Measurements from ENCODE around the gene PCCA.

Gene PCCA

GRCh38 chr13:100124265-100124664 is 35.4 kb downstream of the PCCA start:
- Histone ChIP-seq H3K18ac (ENCODE audit: low read depth in 1 of 2, low read length in 2 of 2) (no peak overlapping the region), H3K79me1 (replicated peaks; ENCODE audit: low read length, poor library complexity, severe bottlenecking) (peaks cover 19% of the 10 kb centered on the region), H2BK15ac (ENCODE audit: low read depth, poor library complexity, severe bottlenecking) (no peak overlapping the region), H4K91ac (ENCODE audit: low read length) (no peak overlapping the region), H3K23ac (ENCODE audit: low read length in 2 of 2) (no peak overlapping the region), H3K4me1 (ENCODE audit: control insufficient read depth, insufficient read depth, low read depth, low read length) (peaks cover 2% of the 10 kb centered on the region), H3K27ac (ENCODE audit: low read length, poor library complexity, severe bottlenecking) (no peak overlapping the region), H3K4me3 (ENCODE audit: insufficient read depth in 1 of 2, low read depth in 1 of 2, low read length in 2 of 2) (no peak overlapping the region), H3K4ac (ENCODE audit: low read depth in 1 of 2, low read length in 2 of 2) (no peak overlapping the region), H2BK5ac (ENCODE audit: low read depth, low read length, poor library complexity, severe bottlenecking) (no peak overlapping the region), H4K8ac (ENCODE audit: low read length) (no peak overlapping the region), H2AK5ac (ENCODE audit: low read length, severe bottlenecking) (peak overlapping the region; percentile 39), H2BK120ac (ENCODE audit: low read depth, low read length) (no peak overlapping the region), H2AFZ (ENCODE audit: low read depth, low read length) (no peak overlapping the region), H2BK12ac (ENCODE audit: low read length in 2 of 2) (no peak overlapping the region), H3K14ac (ENCODE audit: low read length in 2 of 2) (no peak overlapping the region), H3K27me3 (ENCODE audit: control insufficient read depth in 1 of 2, insufficient read depth in 1 of 2, low read length in 2 of 2) (no peaks in the 10 kb centered on the region), H3K4me2 (ENCODE audit: low read length, poor library complexity, severe bottlenecking) (no peak overlapping the region), H3K36me3 (ENCODE audit: control insufficient read depth in 1 of 2, insufficient read depth in 2 of 2, low read depth in 1 of 2, low read length in 2 of 2) (peaks cover 12 to 25% of the 10 kb centered on the region in 2 experiments), H3K9ac (ENCODE audit: low read length) (no peak overlapping the region), H3K9me3 (ENCODE audit: control insufficient read depth, low read length) (peaks cover 15% of the 10 kb centered on the region)
- DNase-seq, result no peak
- WGBS, result 96% methylated on average over 3 of the region's 5 CpGs

GRCh38 chr13:100125946-100126345 is 37.1 kb downstream of the PCCA start:
- no peak overlapping the region for H2AFZ ChIP-seq (ENCODE audit: low read depth, low read length)
- H3K4me1 ChIP-seq (ENCODE audit: control insufficient read depth, insufficient read depth, low read depth, low read length), result peaks cover 3% of the 10 kb centered on the region
- H3K27ac ChIP-seq (ENCODE audit: low read length, poor library complexity, severe bottlenecking), result no peak overlapping the region
- H2BK12ac ChIP-seq (ENCODE audit: low read length in 2 of 2), result no peak overlapping the region
- no peak overlapping the region for H3K23ac ChIP-seq (ENCODE audit: low read length in 2 of 2)
- peaks cover 15% of the 10 kb centered on the region for H3K9me3 ChIP-seq (ENCODE audit: control insufficient read depth, low read length)
- no peak overlapping the region for H3K14ac ChIP-seq (ENCODE audit: low read length in 2 of 2)
- H4K91ac ChIP-seq (ENCODE audit: low read length), result no peak overlapping the region
- peaks cover 7 to 13% of the 10 kb centered on the region in 2 experiments for H3K36me3 ChIP-seq (ENCODE audit: control insufficient read depth in 1 of 2, insufficient read depth in 2 of 2, low read depth in 1 of 2, low read length in 2 of 2)
- H3K4me3 ChIP-seq (ENCODE audit: insufficient read depth in 1 of 2, low read depth in 1 of 2, low read length in 2 of 2), result no peak overlapping the region
- no peak overlapping the region for H2BK120ac ChIP-seq (ENCODE audit: low read depth, low read length)
- H4K8ac ChIP-seq (ENCODE audit: low read length), result no peak overlapping the region
- no peak overlapping the region for H2BK5ac ChIP-seq (ENCODE audit: low read depth, low read length, poor library complexity, severe bottlenecking)
- no peak overlapping the region for H3K4me2 ChIP-seq (ENCODE audit: low read length, poor library complexity, severe bottlenecking)
- H3K79me1 ChIP-seq (replicated peaks; ENCODE audit: low read length, poor library complexity, severe bottlenecking), result peaks cover 23% of the 10 kb centered on the region
- no peak overlapping the region for H2AK5ac ChIP-seq (ENCODE audit: low read length, severe bottlenecking)
- H3K4ac ChIP-seq (ENCODE audit: low read depth in 1 of 2, low read length in 2 of 2), result no peak overlapping the region
- no peaks in the 10 kb centered on the region for H3K27me3 ChIP-seq (ENCODE audit: control insufficient read depth in 1 of 2, insufficient read depth in 1 of 2, low read length in 2 of 2)
- no peak overlapping the region for H2BK15ac ChIP-seq (ENCODE audit: low read depth, poor library complexity, severe bottlenecking)
- WGBS, result 93% methylated on average over 3 of the region's 4 CpGs
- DNase-seq, result no peak
- H3K9ac ChIP-seq (ENCODE audit: low read length), result no peak overlapping the region
- no peak overlapping the region for H3K18ac ChIP-seq (ENCODE audit: low read depth in 1 of 2, low read length in 2 of 2)

- Histone ChIP-seq H3K27me3 (ENCODE audit: control insufficient read depth in 1 of 2, insufficient read depth in 1 of 2, low read length in 2 of 2) (no peaks in the 10 kb centered on the region), H3K9ac (ENCODE audit: low read length) (no peak overlapping the region), H3K18ac (ENCODE audit: low read depth in 1 of 2, low read length in 2 of 2) (no peak overlapping the region), H4K8ac (ENCODE audit: low read length) (no peak overlapping the region), H3K27ac (ENCODE audit: low read length, poor library complexity, severe bottlenecking) (no peak overlapping the region), H3K23ac (ENCODE audit: low read length in 2 of 2) (no peak overlapping the region), H2AFZ (ENCODE audit: low read depth, low read length) (no peak overlapping the region), H3K36me3 (ENCODE audit: control insufficient read depth in 1 of 2, insufficient read depth in 2 of 2, low read depth in 1 of 2, low read length in 2 of 2) (no peaks in the 10 kb centered on the region), H3K4me3 (ENCODE audit: insufficient read depth in 1 of 2, low read depth in 1 of 2, low read length in 2 of 2) (no peak overlapping the region), H4K91ac (ENCODE audit: low read length) (no peak overlapping the region), H3K4ac (ENCODE audit: low read depth in 1 of 2, low read length in 2 of 2) (no peak overlapping the region), H2BK12ac (ENCODE audit: low read length in 2 of 2) (no peak overlapping the region), H3K4me1 (ENCODE audit: control insufficient read depth, insufficient read depth, low read depth, low read length) (peaks cover 3% of the 10 kb centered on the region), H3K79me1 (replicated peaks; ENCODE audit: low read length, poor library complexity, severe bottlenecking) (peaks cover 18% of the 10 kb centered on the region), H2AK5ac (ENCODE audit: low read length, severe bottlenecking) (no peak overlapping the region), H2BK5ac (ENCODE audit: low read depth, low read length, poor library complexity, severe bottlenecking) (no peak overlapping the region), H2BK120ac (ENCODE audit: low read depth, low read length) (no peak overlapping the region), H3K4me2 (ENCODE audit: low read length, poor library complexity, severe bottlenecking) (no peak overlapping the region), H3K9me3 (ENCODE audit: control insufficient read depth, low read length) (no peaks in the 10 kb centered on the region), H3K14ac (ENCODE audit: low read length in 2 of 2) (no peak overlapping the region), H2BK15ac (ENCODE audit: low read depth, poor library complexity, severe bottlenecking) (no peak overlapping the region)
- DNase-seq, result peak; percentile 83
- 62% methylated on average over 3 of the region's 3 CpGs for WGBS
Observed at GRCh38 chr13:100128373-100128772, 39.5 kb downstream of the PCCA start.

GRCh38 chr13:100128838-100129237 is 39.9 kb downstream of the PCCA start:
- H2BK12ac ChIP-seq (ENCODE audit: low read length in 2 of 2), result no peak overlapping the region

More at GRCh38 chr13:100128838-100129237, 39.9 kb downstream of the PCCA start:
- Histone ChIP-seq H3K36me3 (ENCODE audit: control insufficient read depth in 1 of 2, insufficient read depth in 2 of 2, low read depth in 1 of 2, low read length in 2 of 2) (no peaks in the 10 kb centered on the region), H3K27ac (ENCODE audit: low read length, poor library complexity, severe bottlenecking) (no peak overlapping the region), H2BK120ac (ENCODE audit: low read depth, low read length) (no peak overlapping the region), H3K14ac (ENCODE audit: low read length in 2 of 2) (no peak overlapping the region), H3K9ac (ENCODE audit: low read length) (no peak overlapping the region), H2BK15ac (ENCODE audit: low read depth, poor library complexity, severe bottlenecking) (no peak overlapping the region), H4K8ac (ENCODE audit: low read length) (no peak overlapping the region), H3K4ac (ENCODE audit: low read depth in 1 of 2, low read length in 2 of 2) (no peak overlapping the region), H2AK5ac (ENCODE audit: low read length, severe bottlenecking) (no peak overlapping the region), H2AFZ (ENCODE audit: low read depth, low read length) (no peak overlapping the region), H2BK5ac (ENCODE audit: low read depth, low read length, poor library complexity, severe bottlenecking) (no peak overlapping the region), H3K18ac (ENCODE audit: low read depth in 1 of 2, low read length in 2 of 2) (no peak overlapping the region), H3K4me1 (ENCODE audit: control insufficient read depth, insufficient read depth, low read depth, low read length) (peaks cover 3% of the 10 kb centered on the region), H4K91ac (ENCODE audit: low read length) (no peak overlapping the region), H3K23ac (ENCODE audit: low read length in 2 of 2) (no peak overlapping the region), H3K9me3 (ENCODE audit: control insufficient read depth, low read length) (no peaks in the 10 kb centered on the region), H3K4me3 (ENCODE audit: insufficient read depth in 1 of 2, low read depth in 1 of 2, low read length in 2 of 2) (no peak overlapping the region), H3K79me1 (replicated peaks; ENCODE audit: low read length, poor library complexity, severe bottlenecking) (peaks cover 22% of the 10 kb centered on the region), H3K27me3 (ENCODE audit: control insufficient read depth in 1 of 2, insufficient read depth in 1 of 2, low read length in 2 of 2) (no peaks in the 10 kb centered on the region), H3K4me2 (ENCODE audit: low read length, poor library complexity, severe bottlenecking) (no peak overlapping the region)
- DNase-seq, result no peak
- WGBS, result 96% methylated on average over 2 of the region's 3 CpGs

Measured in mesenchymal stem cell (in vitro differentiated cells and primary cell).